Hematopoietic multipotent progenitor cell treated with erythropoietin and hydrocortisone succinate and interleukin-3 and kit ligand, for 17 days (in vitro differentiated cells): Measurements from ENCODE around the gene ROCK2.
"Not testable (repeated sequence)": the region's sequence is repeated elsewhere in the genome, so short reads cannot be mapped to it uniquely, and the experiment has no call there.

ENCODE experiments used
- DNase-seq: peaks from one replicate; pipeline ENCODE4 v3.0.0-alpha.2; 2015; ENCODE audit warnings: low spot score

Gene ROCK2

DNA sequence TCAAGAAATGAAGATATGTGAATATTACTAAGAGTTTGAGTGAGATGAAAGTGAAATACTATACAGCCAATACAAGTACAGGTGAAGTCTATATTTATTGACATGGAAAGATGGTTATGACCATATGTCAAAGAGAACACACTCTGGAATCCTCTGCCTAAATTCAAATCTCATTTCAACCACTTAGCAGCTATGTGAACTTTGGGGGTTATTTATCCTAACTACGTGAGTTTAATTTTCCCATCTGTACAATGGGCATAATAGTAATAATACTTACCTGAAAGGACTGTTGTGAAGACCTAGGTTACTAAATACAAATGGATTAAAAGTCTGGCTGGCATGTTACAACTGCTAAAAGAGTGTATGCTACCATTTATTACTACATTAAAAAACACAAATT is 79.6 kb downstream of the ROCK2 start:
- no peak for DNase-seq

DNA sequence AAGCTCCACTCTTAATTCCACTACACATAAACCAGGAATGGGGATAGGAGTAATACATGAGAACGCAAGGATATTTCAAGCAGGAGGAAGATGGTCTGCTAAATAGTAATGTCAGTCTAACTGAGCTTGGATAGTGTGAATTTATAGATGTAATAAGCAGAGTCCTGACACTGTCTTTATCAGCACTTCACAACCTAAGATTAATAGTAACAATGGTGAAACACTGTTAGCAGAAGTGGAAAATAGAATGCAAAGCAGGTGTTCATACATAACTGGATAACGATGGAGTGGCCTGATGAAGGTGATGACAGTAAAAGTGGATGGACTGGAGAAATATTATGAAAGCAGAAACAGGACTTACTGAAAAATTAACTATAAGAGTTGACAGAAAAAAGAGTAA is 80.4 kb downstream of the ROCK2 start:
- no peak for DNase-seq

DNA sequence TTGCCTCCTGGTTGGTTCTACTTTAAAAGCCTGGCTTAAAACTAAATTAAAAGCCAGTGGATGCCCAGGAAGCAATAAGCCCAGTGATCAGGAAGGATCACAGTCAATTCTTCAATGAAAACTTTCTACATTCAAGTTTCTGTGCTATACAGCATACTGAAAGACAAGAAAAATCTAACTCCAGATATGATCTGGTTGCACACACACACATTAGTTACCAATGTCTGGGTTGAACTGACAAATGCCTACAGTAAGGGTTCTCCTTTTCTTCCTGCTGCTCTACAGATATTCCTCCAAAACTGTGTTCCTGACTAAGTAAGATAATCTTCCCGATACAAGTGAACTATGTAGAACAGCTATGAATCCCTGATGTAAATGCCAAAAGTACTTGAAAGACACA is 81.3 kb downstream of the ROCK2 start:
- no peak for DNase-seq

DNA sequence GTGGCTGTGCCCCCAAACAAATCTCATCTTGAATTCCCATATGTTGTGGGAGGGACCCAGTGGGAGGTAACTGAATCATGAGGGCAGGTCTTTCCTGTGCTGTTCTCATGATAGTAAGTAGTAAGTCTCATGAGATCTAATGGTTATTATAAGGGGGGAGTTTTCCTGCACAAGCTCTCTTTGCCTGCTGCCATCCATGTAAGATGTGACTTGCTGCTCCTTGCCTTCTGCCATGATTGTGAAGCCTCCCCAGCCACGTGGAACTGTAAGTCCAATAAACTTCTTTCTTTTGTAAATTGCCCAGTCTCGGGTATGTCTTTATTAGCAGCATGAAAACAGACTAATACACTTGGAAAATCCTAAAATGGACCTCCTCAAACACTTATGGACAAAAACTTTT is 82.0 kb downstream of the ROCK2 start:
- DNase-seq, result not testable (repeated sequence)

DNA sequence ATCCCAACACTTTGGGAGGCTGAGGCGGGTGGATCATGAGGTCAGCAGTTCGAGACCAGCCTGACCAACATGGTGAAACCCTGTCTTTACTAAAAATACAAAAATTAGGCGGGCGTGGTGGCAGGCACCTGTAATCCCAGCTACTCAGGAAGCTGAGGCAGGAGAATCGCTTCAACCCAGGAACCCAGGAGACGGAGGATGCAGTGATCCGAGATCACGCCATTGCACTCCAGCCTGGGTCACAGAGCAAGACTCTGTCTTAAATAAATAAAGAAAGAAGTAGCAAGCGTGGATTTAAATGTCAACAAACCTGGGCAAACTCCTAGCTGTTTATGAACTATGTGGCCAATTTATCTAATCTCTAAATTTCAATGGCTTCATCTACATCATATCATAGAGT is 82.9 kb downstream of the ROCK2 start:
- DNase-seq, result not testable (repeated sequence)

DNA sequence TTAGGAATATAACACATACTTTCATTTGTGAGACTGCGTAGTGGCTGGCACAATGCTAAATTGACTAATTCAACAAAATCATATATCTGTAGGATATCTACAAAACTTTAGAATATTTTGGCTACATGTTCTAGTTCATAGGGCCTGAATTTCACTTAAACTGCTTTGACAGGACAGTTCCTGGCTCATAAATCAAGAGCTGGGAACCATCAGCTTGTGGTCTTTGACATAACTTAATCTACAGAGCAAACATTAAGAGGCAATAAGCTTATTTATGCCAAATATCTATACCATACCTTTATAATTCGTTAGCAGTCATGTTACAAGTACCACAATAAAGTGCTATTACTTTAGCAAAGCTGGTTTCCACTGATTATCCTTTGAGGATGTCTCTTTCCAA is 83.5 kb downstream of the ROCK2 start:
- DNase-seq, result no peak

DNA sequence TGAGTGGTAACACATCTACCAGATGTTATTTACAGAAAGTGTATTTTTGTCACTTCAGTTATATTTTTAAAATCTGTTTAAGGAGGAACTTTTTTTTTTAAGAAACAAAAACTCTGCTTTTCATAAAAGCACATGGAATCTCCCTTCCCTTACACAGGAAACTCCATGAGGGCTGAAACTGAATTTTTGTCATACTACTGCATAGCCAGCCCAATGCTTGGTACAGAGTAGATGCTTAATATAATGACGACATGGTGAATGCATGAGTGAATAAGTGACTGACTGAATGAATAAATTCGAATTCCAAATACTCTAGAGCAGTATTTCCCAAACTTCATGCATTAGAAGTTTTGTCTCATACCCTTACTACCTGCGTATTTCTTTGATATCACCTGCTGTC is 86.5 kb downstream of the ROCK2 start:
- no peak for DNase-seq

DNA sequence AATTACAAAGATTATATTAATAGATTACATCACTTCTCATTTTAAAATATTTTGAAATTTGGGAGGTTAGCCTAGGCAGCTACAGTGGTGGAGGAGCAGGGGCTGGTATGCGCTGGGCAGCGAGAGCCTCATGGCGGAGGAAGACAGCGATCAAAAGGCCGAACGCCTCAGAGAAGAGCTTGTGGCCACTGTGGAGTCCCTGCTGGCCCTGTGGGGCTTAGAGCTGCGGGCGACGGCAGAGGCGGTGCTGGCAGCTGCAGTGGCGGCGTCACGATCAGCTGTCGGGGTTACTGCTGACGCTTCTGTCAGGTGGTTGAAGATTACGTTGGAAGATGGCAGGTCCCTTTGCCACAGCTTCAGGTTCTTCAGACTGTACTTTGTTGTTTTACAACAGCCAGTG is 87.4 kb downstream of the ROCK2 start:
- DNase-seq, result no peak

DNA sequence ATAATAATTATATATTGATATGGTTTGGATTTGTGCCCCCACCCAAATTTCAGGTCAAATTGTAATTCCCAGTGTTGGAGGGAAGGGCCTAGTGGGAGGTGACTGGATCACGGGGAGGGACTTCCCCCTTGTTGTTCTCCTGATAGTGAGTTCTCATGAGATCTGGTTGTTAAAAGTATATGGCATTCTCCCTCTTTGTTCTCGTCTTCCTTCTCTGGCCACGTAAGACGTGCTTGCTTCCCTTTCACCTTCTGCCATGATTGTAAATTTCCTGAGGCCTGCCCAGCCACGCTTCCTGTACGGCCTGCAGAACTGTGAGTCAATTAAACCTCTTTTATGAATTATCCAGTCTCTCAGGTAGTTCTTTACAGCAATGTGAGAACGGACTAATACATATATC is 88.3 kb downstream of the ROCK2 start:
- DNase-seq, result no peak

DNA sequence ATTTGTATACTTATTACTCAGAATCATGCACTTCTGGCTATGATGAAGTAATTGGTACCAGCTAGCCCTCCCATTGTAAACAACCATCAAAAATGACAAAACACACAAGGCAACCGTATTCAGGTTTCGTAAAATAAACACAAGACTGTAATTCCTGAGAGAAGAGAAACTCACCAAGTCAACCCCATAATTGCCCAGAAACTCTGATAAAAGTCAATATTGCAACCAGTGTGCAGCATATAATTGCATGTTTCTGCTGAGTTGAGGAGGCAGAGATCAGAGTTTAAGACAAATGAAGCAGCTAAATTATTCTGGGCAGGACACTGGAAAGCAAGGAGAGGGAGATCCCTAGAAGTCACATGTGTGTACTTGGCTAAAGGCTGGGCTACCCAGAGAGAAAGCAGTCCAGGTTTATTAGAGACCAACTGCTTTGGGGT is 90.3 kb downstream of the ROCK2 start:
- DNase-seq, result no peak

DNA sequence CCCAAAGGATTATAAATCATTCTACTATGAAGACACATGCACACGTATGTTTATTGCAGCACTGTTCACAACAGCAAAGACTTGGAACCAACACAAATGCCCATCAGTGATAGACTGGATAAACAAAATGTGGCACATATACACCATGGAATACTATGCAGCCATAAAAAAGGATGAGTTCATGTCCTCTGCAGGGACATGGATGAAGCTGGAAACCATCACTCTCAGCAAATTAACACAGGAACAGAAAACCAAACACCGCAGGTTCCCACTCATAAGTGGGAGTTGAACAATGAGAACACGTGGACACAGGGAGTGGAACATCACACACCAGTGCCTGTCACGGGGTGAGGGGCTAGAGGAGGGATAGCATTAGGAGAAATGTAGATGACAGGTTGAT is 92.0 kb downstream of the ROCK2 start:
- not testable (repeated sequence) for DNase-seq

DNA sequence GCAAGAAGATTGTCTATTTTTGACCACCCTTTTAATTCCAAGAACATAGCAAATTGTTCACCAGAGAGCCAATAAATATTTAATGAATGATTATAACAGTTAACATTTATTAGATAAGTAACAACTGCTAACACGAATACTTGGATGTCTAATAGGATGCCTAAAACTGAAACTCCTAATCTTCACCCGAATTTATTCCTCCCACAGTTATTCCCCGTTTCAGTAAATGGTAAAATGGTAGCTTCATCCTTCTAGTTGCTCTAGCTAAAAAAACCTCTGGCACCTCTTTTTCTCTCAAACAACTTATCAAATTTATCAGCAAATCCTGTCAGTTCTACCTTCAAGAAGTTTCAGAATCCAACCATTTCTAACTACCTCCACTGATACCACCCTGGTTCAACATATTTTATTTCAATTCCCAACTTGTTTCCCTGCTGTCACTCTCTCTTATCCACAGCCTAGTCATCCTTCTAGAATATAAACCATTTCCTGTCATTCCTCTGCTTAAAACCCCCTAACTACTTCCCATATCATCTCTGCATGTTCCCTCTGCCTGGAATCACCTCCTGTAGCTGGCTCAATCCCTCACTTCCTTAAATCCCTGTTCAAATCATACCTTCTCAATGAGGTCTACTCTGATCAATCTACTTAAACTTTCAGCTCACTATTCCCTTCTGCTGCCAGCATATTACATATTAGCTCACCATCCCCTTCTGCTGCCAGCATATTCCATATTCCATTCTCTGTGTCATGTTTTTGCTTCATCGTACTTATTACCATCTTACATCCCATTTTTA is 93.8 kb downstream of the ROCK2 start:
- DNase-seq, result no peak

DNA sequence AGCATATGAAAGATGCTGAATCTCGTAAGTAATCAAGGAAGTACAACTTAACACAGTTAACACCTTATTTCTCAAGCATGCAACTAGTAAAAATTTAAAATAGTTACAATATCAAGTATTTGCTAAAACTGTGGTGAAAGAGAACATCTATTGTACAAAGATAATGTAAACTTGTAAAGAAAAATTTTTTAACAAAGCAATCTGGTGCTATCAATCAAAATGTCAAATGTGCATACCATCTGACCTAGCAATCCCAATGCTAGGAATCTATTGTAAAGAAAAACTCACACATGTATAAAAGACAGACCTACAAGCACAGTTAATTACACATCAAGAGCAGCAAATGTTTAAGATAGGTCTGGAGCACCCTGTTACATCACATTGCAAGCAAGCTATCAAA is 99.1 kb downstream of the ROCK2 start:
- no peak for DNase-seq

DNA sequence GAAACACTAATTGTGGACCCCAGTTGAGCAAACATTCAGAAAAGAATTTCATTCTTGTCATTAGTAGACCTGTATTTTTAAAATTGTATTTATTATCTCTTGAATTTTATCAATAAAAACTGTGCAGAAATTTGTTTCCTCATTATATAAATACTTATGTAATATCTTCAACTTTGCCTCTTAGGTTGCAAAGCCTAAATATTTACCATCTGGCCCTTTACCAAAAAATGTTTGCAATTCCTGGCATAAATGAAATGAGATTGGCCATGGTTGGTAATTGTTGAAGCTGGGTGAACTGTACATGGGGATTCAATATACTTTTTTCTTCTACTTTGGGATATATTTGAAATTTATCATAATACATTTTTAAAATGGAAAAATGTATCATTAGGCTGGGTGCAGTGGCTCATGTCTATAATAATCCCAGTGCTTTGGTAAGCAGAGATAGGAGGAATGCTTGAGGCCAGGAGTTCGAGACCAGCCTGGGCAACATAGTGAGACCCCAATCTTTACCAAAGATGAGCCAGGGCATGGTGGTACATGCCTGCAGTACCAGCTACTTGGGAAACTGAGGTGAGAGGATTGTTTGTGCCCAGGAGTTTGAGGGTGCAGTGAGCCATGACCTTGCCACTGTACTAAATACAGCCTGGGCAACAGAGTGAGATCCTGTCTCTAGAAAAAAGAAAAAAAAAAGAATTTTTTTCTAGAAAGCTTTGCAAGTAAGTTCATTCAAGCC is 100.2 kb downstream of the ROCK2 start:
- no peak for DNase-seq

DNA sequence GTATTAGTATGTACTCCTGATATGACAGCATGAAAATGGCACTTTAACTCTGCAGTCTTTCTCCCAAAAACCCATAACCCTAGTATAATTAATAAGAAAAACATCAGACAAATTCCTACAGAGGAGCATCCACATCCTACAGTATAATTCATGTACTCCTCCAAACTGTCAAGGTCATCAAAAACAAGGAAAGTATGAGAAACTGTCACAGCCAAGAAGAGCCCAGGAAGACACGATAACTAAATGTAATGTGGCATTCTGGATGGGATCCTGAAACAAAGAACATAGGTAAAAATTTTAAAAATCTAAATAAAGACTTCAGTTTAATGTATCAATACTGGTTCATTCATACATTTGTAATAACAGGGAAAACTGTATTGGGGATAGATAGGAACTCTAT is 100.9 kb downstream of the ROCK2 start:
- DNase-seq, result no peak

DNA sequence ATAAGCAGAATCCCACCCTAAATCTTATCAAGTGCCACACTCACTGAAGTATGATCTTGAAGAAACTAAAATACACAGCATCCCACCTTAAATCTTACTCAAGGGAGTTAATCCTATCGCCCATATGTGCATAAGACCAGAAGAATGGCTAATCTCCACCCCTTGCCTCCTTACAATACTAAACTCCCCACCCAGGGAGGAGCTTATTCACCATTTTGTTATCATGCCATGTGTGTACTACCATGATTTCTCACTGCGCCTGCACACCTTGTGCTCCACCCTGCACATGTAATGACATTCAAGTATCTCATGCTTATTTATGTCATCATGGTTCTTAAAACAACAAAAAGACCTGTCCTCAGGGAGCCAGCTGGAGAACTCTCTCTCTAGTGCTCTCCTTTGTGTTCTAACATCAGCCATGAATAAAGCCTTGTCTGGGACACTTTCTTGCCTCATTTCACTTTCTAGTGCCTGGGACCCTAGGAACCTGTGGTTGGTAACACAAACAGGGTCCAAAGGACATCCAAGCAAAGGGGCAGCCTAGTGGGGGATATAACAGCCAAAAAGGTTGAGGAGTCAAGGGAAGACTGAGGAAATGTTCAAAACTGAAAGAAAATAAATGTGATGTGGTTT is 101.8 kb downstream of the ROCK2 start:
- no peak for DNase-seq

DNA sequence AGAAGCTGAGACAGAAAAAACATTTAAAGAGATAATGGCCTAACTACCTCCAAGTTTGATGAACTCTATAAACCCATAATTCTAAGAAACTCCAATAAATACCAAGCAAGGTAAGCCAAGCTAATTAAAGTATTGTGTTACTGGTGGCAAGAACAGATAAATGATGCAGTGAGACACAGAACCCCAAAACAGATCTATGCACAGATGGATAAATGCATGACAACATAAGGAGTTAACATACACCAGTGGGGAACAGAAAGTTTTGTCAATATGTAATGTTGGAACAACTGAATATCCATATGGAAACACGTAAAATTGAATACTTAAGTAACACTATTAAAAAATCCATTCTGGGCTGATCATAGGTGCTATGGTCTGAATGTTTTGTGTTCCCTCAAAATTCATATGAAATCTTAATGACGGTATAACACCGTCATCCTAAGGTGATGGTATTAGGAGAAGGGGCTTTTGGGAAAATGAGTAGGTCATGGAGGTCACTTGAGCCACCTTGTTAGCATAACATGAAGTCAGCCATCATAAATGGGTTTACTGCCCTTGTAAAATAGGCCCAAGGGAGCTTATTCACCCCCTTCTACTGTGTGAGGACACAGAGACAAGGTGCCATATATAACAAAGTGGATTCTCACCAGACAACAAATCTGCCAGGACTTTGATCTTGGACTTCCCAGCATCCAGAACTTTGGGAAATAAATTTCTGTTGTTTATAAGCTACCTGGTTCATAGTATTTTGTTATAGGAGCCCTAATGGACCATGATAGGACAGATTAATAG is 102.8 kb downstream of the ROCK2 start:
- no peak for DNase-seq

DNA sequence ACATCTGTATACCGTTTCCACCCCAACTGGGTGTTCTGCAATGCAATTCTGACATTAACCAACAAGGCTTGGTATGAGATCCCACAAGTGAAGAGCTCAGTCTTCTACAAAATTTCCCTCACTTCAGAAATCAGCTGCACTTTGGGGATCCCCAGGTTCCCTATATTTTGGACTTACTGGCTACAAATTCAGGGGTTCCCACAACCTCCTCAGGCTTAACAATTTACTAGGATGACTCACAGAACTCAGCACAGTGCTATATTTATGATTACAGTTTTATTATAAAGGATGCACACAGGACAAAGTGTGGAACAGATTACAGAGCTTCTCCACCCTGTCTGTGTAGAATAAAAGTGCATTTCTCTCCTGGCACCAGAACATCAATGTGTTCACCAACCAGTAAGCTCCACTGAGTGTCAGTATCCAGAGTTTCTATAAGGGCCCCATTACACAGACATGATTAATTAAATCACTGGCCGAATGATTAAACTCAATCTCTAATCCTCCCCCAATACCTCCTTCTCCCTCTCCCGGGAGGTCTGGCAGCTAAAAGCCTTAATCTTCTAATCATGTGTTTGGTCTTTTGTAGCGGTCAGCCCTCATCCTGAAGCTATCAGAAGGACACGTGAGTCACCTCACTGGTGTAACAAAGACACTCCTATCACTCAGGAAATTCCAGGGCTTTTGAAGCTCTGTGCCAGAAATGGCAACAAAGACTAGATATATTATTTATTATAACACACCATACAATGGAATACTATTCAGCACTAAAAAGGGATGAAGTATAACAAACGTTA is 104.6 kb downstream of the ROCK2 start:
- no peak for DNase-seq

DNA sequence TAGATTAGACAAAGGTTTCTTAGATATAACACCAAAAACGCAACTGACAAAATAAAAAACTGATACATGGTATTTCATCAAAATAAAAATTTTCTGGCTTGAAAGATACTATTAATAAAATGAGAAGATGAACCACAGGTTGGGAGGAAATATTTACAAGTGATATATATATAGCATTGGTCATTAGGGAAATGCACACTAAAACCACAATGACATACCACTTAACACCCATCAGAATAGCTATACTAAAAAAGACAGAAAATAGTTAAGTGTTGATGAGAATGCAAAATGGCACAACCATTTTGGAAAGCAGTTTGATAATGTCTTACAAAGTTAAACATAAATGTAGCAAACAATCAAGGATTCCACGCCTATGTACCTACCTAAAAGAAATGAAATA is 105.3 kb downstream of the ROCK2 start:
- no peak for DNase-seq

DNA sequence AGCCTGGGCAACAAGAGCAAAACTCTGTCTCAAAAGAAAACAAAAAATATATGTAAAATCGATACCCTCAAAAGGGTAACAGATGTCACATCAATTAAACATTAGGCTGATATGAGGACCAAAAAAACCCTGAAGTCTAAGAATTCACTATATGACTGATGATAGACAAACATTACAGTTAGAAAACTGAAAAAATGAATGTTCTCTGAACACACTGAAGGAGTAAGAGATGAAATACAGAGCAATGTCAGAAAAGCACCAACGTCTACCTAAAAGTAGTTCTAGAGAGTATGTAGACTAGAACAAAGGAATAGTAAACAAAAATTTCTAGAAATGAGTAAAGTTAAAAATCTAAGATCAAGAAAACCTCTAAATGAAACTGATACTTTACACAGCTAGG is 107.3 kb downstream of the ROCK2 start:
- DNase-seq, result no peak

DNA sequence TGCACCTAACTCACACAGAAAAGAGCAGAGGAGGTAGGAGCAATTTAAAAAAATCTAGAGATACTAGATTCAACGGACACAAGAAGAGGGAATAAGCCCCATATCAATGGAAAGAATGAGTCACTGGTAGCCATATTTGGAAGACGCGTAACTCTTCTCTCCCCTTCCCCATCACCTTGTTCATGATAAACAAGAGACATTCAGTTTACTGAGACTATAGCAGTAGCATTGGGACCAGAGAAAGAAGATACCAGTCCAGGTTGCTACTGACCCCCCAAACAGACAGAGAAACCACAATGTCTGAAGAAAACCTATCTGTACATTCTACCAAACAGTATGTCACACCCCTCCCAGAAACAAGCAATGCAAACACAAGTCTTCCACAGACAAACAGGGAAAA is 108.1 kb downstream of the ROCK2 start:
- DNase-seq, result no peak

DNA sequence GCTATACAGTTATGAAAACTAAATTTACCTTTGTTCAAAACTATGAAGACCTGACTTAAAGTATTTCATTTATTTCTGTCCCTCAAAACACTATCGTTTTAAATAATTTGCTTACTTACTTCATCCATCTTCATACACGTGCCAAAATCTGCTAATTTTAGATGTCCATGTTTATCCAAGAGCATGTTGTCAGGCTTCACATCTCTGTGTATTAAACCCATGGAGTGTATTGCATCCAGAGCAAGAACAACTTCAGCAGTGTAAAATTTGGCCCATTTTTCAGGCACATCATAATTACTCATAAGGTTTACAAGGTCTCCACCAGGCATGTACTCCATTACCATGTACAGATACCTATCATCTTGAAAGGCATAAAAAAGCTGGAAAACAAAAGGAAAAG is 108.9 kb downstream of the ROCK2 start:
- DNase-seq, result no peak
